Duodenal mucosa (tissue), 2 donors: ENCODE results near the gene KLC1.

Experiments used
- H3K27ac ChIP-seq: one replicate; pipeline ENCODE4 v1.7.0; 2013; ENCODE audit warnings: low read depth, low read length
- H3K27me3 ChIP-seq, 2 donors: one replicate each; pipeline ENCODE4 v1.7.0; 2013; ENCODE audit warnings: low read length in 2 of 2, control low read depth in 1 of 2; ENCODE audit not compliant: insufficient read depth in 2 of 2, control insufficient read depth in 1 of 2
- H3K36me3 ChIP-seq, 2 donors: one replicate each; pipeline ENCODE4 v1.7.0; 2013; ENCODE audit warnings: low read length in 2 of 2, control low read depth in 1 of 2; ENCODE audit not compliant: insufficient read depth in 2 of 2, control insufficient read depth in 1 of 2
- H3K4me1 ChIP-seq, 2 donors: one replicate each; pipeline ENCODE4 v1.7.0; 2013; ENCODE audit warnings: low read length in 2 of 2, control low read depth in 1 of 2; ENCODE audit not compliant: insufficient read depth in 2 of 2, control insufficient read depth in 1 of 2
- H3K4me3 ChIP-seq, 2 donors: one replicate each; pipeline ENCODE4 v1.7.0; 2013; ENCODE audit warnings: low read length in 2 of 2, low read depth in 1 of 2
- H3K9ac ChIP-seq, 2 donors: one replicate each; pipeline ENCODE4 v1.7.0; 2013; ENCODE audit warnings: low read length in 2 of 2, low read depth in 1 of 2
- H3K9me3 ChIP-seq, 2 donors: one replicate each; pipeline ENCODE4 v1.7.0; 2013; ENCODE audit warnings: low read length in 2 of 2, control low read depth in 1 of 2; ENCODE audit not compliant: control insufficient read depth in 1 of 2

The KLC1 gene

GRCh38 chr14:103656031-103656755 is 27.2 kb downstream of the KLC1 start:
- Histone ChIP-seq H3K4me3 (no peak overlapping the region), H3K9me3 (no peaks in the 10 kb centered on the region), H3K27ac (no peak overlapping the region), H3K36me3 (peaks cover 31 to 69% of the 10 kb centered on the region in 2 donors), H3K9ac (no peak overlapping the region), H3K4me1 (peaks cover 6% of the 10 kb centered on the region in 2 donors), H3K27me3 (no peaks in the 10 kb centered on the region)

GRCh38 chr14:103656756-103657133 is 27.7 kb downstream of the KLC1 start:
- H3K9me3 ChIP-seq, result no peaks in the 10 kb centered on the region
- H3K4me3 ChIP-seq, result no peak overlapping the region
- no peak overlapping the region for H3K27ac ChIP-seq
- H3K9ac ChIP-seq, result no peak overlapping the region
- H3K36me3 ChIP-seq, result peaks cover 33 to 75% of the 10 kb centered on the region in 2 donors
- peaks cover 6% of the 10 kb centered on the region in 2 donors for H3K4me1 ChIP-seq
- H3K27me3 ChIP-seq, result no peaks in the 10 kb centered on the region

- H3K9me3 ChIP-seq, result no peaks in the 10 kb centered on the region
- peaks cover 38 to 80% of the 10 kb centered on the region in 2 donors for H3K36me3 ChIP-seq
- H3K4me1 ChIP-seq, result peaks cover 6% of the 10 kb centered on the region in 2 donors
- no peak overlapping the region for H3K27ac ChIP-seq
- no peak overlapping the region for H3K9ac ChIP-seq
- no peak overlapping the region for H3K4me3 ChIP-seq
- no peaks in the 10 kb centered on the region for H3K27me3 ChIP-seq
Measured at GRCh38 chr14:103657471-103657870, 28.5 kb downstream of the KLC1 start.

- no peak overlapping the region for H3K27ac ChIP-seq
- H3K27me3 ChIP-seq, result no peaks in the 10 kb centered on the region
- no peak overlapping the region for H3K9ac ChIP-seq
- no peak overlapping the region for H3K4me3 ChIP-seq
- no peaks in the 10 kb centered on the region for H3K9me3 ChIP-seq
- peaks cover 6% of the 10 kb centered on the region in 2 donors for H3K4me1 ChIP-seq
- H3K36me3 ChIP-seq, result peaks cover 45 to 79% of the 10 kb centered on the region in 2 donors
Measured at GRCh38 chr14:103659631-103660030, 30.6 kb downstream of the KLC1 start.

- H3K27ac ChIP-seq, result no peak overlapping the region
- H3K27me3 ChIP-seq, result no peaks in the 10 kb centered on the region
- H3K9ac ChIP-seq, result no peak overlapping the region
- peaks cover 0 to 1% of the 10 kb centered on the region in 2 donors for H3K4me1 ChIP-seq
- H3K4me3 ChIP-seq, result no peak overlapping the region
- H3K9me3 ChIP-seq, result no peaks in the 10 kb centered on the region
- H3K36me3 ChIP-seq, result peaks cover 31 to 66% of the 10 kb centered on the region in 2 donors
Measured at GRCh38 chr14:103662029-103662428, 33.0 kb downstream of the KLC1 start.

- no peak overlapping the region for H3K9ac ChIP-seq
- H3K4me1 ChIP-seq, result no peaks in the 10 kb centered on the region
- H3K27me3 ChIP-seq, result no peaks in the 10 kb centered on the region
- no peak overlapping the region for H3K4me3 ChIP-seq
- no peak overlapping the region for H3K27ac ChIP-seq
- no peaks in the 10 kb centered on the region for H3K9me3 ChIP-seq
- H3K36me3 ChIP-seq, result peaks cover 31 to 62% of the 10 kb centered on the region in 2 donors
Measured at GRCh38 chr14:103662591-103662990, 33.6 kb downstream of the KLC1 start.

GRCh38 chr14:103663506-103663905 is 34.5 kb downstream of the KLC1 start:
- Histone ChIP-seq H3K36me3 (peaks cover 27 to 64% of the 10 kb centered on the region in 2 donors), H3K9ac (no peak overlapping the region), H3K4me3 (no peak overlapping the region), H3K9me3 (no peaks in the 10 kb centered on the region), H3K27me3 (no peaks in the 10 kb centered on the region), H3K4me1 (no peaks in the 10 kb centered on the region), H3K27ac (no peak overlapping the region)

GRCh38 chr14:103667671-103668070 is 38.7 kb downstream of the KLC1 start:
- H3K4me3 ChIP-seq, result no peak overlapping the region
- H3K4me1 ChIP-seq, result no peaks in the 10 kb centered on the region
- H3K36me3 ChIP-seq, result peaks cover 16 to 64% of the 10 kb centered on the region in 2 donors
- no peak overlapping the region for H3K27ac ChIP-seq
- no peaks in the 10 kb centered on the region for H3K27me3 ChIP-seq
- no peaks in the 10 kb centered on the region for H3K9me3 ChIP-seq
- H3K9ac ChIP-seq, result no peak overlapping the region

- Histone ChIP-seq H3K4me1 (no peaks in the 10 kb centered on the region), H3K27me3 (no peaks in the 10 kb centered on the region), H3K4me3 (no peak overlapping the region), H3K36me3 (peaks cover 19 to 67% of the 10 kb centered on the region in 2 donors), H3K9me3 (no peaks in the 10 kb centered on the region), H3K27ac (no peak overlapping the region), H3K9ac (no peak overlapping the region)
Measured at GRCh38 chr14:103668117-103668516, 39.1 kb downstream of the KLC1 start.

- H3K36me3 ChIP-seq, result peaks cover 24 to 72% of the 10 kb centered on the region in 2 donors
- H3K9me3 ChIP-seq, result no peaks in the 10 kb centered on the region
- H3K27ac ChIP-seq, result no peak overlapping the region
- no peak overlapping the region for H3K4me3 ChIP-seq
- H3K4me1 ChIP-seq, result no peaks in the 10 kb centered on the region
- no peak overlapping the region for H3K9ac ChIP-seq
- H3K27me3 ChIP-seq, result no peaks in the 10 kb centered on the region
Measured at GRCh38 chr14:103669370-103669769, 40.4 kb downstream of the KLC1 start.
